Brain microvascular endothelial cell (primary cell): ENCODE measurements around the gene EIF2A.

Experiments
- DNase-seq: peaks from one replicate; pipeline ENCODE4 v3.0.0-alpha.2; 2020
- H3K27ac ChIP-seq: fragments of 250-450 bp; sonication (Bioruptor Pico); 2 replicates; pipeline ENCODE4 v1.5.1; 2020; ENCODE audit warnings: mild to moderate bottlenecking, moderate library complexity
- H3K27me3 ChIP-seq: fragments of 250-450 bp; sonication (Bioruptor Pico); replicated peaks from 2 replicates; pipeline ENCODE4 v1.5.1; 2020; ENCODE audit warnings: mild to moderate bottlenecking
- H3K36me3 ChIP-seq: fragments of 250-450 bp; sonication (Bioruptor Pico); replicated peaks from 2 replicates; pipeline ENCODE4 v1.5.1; 2020; ENCODE audit warnings: mild to moderate bottlenecking
- H3K4me3 ChIP-seq: 2 replicates; pipeline ENCODE4 v1.5.1; 2011; ENCODE audit warnings: low read depth, mild to moderate bottlenecking, control low read depth, low read length, moderate library complexity
- in situ Hi-C: cut with HindIII; loops from 2 replicates; pipeline ENCODE4 v1.10.0; 2017; ENCODE audit warnings: low sequenced_read_pairs, low pct_ligation_motif_present
- TF ChIP-seq, protein P1 (sequence below): IDR thresholded peaks from 2 replicates; pipeline ENCODE4 v1.5.1; 2011; ENCODE audit warnings: low read depth, mild to moderate bottlenecking, moderate library complexity, low read length, control low read depth, inconsistent platforms; ENCODE audit errors: missing control alignments

EIF2A gene

DNA sequence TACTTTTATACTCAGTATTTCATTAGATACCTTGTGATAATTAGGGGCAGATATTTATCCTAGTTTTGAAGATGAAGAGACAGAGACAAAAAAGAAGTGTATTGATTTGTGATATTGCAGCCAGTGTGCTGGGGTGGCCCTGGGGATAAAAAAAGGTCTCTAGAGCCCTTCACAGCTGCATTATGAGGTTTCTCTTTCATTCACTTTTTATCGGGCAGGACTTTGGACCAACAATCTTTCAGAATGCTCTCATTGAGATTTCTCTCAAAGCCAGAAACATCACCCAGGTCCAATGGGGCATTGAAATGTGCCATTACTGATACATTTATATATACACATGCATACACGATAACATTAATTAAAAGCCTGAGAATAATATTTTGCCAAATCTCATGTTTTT is 36.0 kb downstream of the EIF2A start:
- Histone ChIP-seq H3K4me3 (no peak overlapping the region), H3K36me3 (peaks cover 32% of the 10 kb centered on the region)

DNA sequence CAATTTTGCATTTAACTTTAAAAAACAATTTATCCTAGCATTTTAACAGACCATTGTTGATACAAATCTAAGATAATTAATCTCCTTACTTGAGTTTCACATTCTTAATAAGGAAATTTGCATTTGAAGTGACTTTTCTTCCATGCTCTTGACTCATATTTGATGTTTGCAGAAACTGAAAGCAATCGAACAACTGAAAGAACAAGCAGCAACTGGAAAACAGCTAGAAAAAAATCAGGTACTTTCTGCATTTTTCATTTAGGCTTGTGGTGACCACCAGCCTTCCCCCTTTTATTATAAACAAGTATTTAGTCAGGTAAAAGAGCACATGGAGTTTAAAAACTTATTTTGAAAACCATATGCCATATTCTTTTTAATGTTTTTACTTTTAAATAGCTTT is 36.4 kb downstream of the EIF2A start:
- Histone ChIP-seq H3K36me3 (peaks cover 32% of the 10 kb centered on the region), H3K27me3 (no peaks in the 10 kb centered on the region), H3K4me3 (no peak overlapping the region), H3K27ac (no peak overlapping the region)
- in situ Hi-C loops: no loop called here
- DNase-seq: no peak
- TF ChIP-seq, protein P1, sequence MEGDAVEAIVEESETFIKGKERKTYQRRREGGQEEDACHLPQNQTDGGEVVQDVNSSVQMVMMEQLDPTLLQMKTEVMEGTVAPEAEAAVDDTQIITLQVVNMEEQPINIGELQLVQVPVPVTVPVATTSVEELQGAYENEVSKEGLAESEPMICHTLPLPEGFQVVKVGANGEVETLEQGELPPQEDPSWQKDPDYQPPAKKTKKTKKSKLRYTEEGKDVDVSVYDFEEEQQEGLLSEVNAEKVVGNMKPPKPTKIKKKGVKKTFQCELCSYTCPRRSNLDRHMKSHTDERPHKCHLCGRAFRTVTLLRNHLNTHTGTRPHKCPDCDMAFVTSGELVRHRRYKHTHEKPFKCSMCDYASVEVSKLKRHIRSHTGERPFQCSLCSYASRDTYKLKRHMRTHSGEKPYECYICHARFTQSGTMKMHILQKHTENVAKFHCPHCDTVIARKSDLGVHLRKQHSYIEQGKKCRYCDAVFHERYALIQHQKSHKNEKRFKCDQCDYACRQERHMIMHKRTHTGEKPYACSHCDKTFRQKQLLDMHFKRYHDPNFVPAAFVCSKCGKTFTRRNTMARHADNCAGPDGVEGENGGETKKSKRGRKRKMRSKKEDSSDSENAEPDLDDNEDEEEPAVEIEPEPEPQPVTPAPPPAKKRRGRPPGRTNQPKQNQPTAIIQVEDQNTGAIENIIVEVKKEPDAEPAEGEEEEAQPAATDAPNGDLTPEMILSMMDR: no peak

More for the DNA sequence above, 36.0 kb downstream of the EIF2A start:
- in situ Hi-C loops: no loop called here
- TF ChIP-seq, protein P1: no peak
- DNase-seq: no peak
- no peaks in the 10 kb centered on the region for H3K27me3 ChIP-seq
- no peak overlapping the region for H3K27ac ChIP-seq

DNA sequence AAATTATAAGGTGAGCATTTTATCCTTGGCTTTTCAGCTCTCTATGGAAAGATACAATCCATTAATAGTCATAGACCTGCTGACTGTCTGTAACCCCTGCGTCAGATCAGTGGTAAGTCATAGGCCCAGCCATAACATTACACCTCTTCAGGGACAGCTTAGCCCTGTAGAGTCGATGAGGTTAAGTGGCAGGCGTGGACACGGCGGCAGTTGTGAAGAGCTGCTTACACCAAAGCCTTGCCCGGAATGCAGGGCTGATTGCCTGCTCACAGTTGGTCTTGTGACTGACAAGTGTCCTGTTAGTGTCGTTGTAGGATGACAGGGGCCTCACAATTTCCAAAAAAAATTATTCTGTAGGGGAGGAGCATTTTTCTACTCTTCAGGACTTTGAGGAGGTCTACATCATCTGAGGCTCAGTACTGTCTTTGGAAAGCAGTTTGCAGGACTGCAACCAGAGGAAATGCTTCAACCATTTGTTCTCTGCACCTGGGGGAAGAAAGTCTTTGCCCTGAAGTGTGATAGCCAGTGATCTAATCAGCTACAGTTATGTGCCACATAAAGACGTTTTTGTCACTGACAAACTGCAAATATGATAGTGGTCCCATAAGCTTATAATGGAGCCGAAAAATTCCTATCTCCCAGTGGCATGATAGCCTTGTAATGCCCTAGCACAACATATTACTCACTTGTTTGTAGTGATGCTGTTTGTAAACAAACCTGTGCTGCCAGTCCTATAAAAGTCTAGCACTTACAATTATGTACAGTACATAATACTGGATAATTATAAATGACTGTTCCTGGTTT is 41.6 kb downstream of the EIF2A start:
- Histone ChIP-seq H3K4me3 (no peak overlapping the region), H3K27me3 (no peaks in the 10 kb centered on the region), H3K27ac (no peak overlapping the region), H3K36me3 (peaks cover 17% of the 10 kb centered on the region)
- no peak for DNase-seq
- in situ Hi-C loops: no loop called here
- TF ChIP-seq, protein P1: no peak

DNA sequence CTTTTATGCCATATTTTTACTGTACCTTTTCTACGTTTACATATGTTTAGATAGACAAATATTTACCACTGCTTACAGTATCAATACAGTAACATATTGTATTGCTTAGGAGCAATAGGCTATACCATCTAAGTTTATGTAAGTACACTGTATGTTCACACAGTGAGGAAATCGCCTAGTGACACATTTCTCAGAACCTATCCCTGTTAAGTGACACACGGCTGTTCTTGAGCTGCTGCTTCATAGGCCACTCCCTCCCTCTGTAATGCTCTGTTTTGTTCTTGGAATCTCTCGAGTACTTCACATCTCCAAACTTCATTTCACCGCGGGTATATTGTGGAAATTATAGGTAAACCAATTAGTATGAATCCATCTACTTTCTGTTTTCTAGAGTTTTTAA is 43.2 kb downstream of the EIF2A start:
- TF ChIP-seq, protein P1: no peak
- no peak overlapping the region for H3K27ac ChIP-seq
- H3K36me3 ChIP-seq: peaks cover 11% of the 10 kb centered on the region
- H3K4me3 ChIP-seq: no peak overlapping the region
- DNase-seq: no peak
- in situ Hi-C loops: no loop called here
- H3K27me3 ChIP-seq: no peaks in the 10 kb centered on the region

DNA sequence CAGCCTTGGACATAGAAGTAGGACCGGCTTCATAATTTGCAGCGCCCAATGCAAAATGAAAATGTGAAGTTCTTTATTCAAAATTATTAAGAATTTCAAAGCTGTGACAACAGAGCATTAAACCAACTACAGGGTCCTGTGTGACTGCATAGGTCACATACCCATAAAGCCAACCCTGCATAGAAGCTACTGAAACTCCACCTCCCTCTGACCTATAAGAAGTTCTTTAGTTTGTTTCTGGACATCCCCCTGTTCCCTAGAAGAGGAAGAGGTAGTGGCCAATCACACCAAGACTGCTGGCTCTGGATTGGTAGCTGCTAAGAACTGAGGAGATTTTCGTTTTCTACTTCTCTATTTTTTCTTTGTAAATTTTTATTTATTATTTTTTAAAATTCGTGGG is 47.6 kb downstream of the EIF2A start:
- Histone ChIP-seq H3K27me3 (no peaks in the 10 kb centered on the region), H3K36me3 (no peaks in the 10 kb centered on the region), H3K27ac (no peak overlapping the region), H3K4me3 (no peak overlapping the region)
- DNase-seq: no peak
- TF ChIP-seq, protein P1: no peak
- in situ Hi-C loops: no loop called here

DNA sequence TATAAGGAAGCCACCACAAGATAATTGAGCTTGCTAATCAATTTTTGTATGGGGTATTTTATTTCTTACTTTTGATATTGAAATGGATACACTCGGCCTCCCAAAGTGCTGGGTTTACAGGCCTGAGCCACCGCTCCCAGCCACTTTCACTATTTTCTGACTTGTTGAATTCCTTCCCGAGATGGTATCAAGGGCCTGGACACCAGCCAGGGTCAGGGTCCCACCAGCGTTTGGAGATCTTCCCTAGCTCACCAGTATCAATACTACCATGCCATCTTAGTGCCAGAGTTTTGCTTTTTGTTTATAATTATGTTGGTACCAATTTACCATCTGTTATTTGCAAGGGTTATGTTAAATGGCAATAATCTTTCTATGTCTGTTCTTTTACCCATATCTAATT is 51.1 kb downstream of the EIF2A start:
- H3K36me3 ChIP-seq: no peaks in the 10 kb centered on the region

More for the DNA sequence above, 51.1 kb downstream of the EIF2A start:
- no peak for DNase-seq
- Histone ChIP-seq H3K4me3 (no peak overlapping the region), H3K27me3 (no peaks in the 10 kb centered on the region), H3K27ac (no peak overlapping the region)
- TF ChIP-seq, protein P1: no peak
- in situ Hi-C loops: no loop called here
